ENCODE measurements around the gene CALN1. TPM values are rescaled to one million over a fixed set of nuclear protein-coding genes. Genes with fewer than 3 reads are reported as not detected.

The CALN1 gene
- polyA plus RNA-seq, 3 donors = under 0.01 TPM; not detected in 2

DNA sequence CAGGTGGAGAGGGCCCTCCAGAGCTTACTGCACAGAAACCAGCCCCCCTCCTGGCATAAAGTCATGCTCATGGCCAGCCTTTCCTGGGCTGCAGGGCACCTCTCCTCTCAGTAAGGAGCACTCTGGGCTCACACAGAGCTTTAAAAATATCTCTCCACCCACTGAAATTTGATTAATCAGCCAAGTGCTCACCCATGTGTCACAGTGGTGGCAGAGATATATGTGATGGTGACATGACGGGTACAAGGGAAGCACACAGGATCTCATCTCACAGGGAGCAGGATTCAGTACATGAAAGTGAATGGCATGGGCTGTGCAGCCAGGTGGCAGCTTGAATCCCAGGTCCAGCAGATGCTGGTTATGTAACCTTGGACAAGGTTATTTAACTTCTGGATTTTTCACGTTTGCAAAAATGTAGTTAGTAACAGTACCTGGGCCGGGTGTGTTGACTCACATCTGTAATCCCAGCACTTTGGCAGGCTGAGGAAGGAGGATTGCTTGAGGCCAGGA lies 144.8 kb downstream of the CALN1 start:
- peaks cover 0 to 4% (median 0%) of the 10 kb centered on the region in 3 donors for H3K27me3 Mint-ChIP-seq (ENCODE audit: low read depth in 3 of 3)
- H3K9me3 Mint-ChIP-seq = peaks cover 0 to 9% (median 6%) of the 10 kb centered on the region in 7 donors
- H3K36me3 Mint-ChIP-seq = no peaks in the 10 kb centered on the region
- Histone ChIP-seq H3K36me3 (replicated peaks in 1 of 2; ENCODE audit: control insufficient read depth in 1 of 2, insufficient read depth in 2 of 2, low read length in 2 of 2) (no peaks in the 10 kb centered on the region), H4K20me1 (ENCODE audit: insufficient read depth, low read length) (no peaks in the 10 kb centered on the region), H3K79me2 (ENCODE audit: insufficient read depth, low read length) (no peaks in the 10 kb centered on the region), H3K9me3 (replicated peaks in 1 of 2; ENCODE audit: control insufficient read depth in 1 of 2, insufficient read depth in 1 of 2, low read length in 2 of 2) (no peaks in the 10 kb centered on the region), H3K27ac (ENCODE audit: low read depth in 1 of 2, low read length in 2 of 2) (no peak overlapping the region), H3K4me3 (replicated peaks in 1 of 3; ENCODE audit: low read depth in 2 of 3, low read length in 3 of 3) (no peak overlapping the region), H2AFZ (ENCODE audit: insufficient read depth, low read depth, low read length, poor library complexity, severe bottlenecking) (no peak overlapping the region), H3K27me3 (ENCODE audit: control insufficient read depth in 2 of 2, insufficient read depth in 2 of 2, low read length in 2 of 2) (no peaks in the 10 kb centered on the region), H3K9ac (ENCODE audit: insufficient read depth, low read length, poor library complexity, severe bottlenecking) (no peak overlapping the region), H3K4me2 (replicated peaks; ENCODE audit: extremely low read depth, low read length, poor library complexity, severe bottlenecking) (no peak overlapping the region), H3K4me1 (ENCODE audit: control insufficient read depth in 1 of 2, insufficient read depth in 2 of 2, low read length in 2 of 2) (no peaks in the 10 kb centered on the region)
- no peak for DNase-seq
- H3K4me1 Mint-ChIP-seq = no peaks in the 10 kb centered on the region
- TF ChIP-seq, protein P1, sequence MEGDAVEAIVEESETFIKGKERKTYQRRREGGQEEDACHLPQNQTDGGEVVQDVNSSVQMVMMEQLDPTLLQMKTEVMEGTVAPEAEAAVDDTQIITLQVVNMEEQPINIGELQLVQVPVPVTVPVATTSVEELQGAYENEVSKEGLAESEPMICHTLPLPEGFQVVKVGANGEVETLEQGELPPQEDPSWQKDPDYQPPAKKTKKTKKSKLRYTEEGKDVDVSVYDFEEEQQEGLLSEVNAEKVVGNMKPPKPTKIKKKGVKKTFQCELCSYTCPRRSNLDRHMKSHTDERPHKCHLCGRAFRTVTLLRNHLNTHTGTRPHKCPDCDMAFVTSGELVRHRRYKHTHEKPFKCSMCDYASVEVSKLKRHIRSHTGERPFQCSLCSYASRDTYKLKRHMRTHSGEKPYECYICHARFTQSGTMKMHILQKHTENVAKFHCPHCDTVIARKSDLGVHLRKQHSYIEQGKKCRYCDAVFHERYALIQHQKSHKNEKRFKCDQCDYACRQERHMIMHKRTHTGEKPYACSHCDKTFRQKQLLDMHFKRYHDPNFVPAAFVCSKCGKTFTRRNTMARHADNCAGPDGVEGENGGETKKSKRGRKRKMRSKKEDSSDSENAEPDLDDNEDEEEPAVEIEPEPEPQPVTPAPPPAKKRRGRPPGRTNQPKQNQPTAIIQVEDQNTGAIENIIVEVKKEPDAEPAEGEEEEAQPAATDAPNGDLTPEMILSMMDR (IDR thresholded peaks at IDR 0.05) = no peak
- WGBS (ENCODE audit: insufficient coverage) = 75% methylated on average over 3 of the region's 3 CpGs
- intact Hi-C loops (cut with micrococcal nuclease) = no loop called here
- no peak overlapping the region for H3K4me3 Mint-ChIP-seq
- no peak overlapping the region for H3K27ac Mint-ChIP-seq

DNA sequence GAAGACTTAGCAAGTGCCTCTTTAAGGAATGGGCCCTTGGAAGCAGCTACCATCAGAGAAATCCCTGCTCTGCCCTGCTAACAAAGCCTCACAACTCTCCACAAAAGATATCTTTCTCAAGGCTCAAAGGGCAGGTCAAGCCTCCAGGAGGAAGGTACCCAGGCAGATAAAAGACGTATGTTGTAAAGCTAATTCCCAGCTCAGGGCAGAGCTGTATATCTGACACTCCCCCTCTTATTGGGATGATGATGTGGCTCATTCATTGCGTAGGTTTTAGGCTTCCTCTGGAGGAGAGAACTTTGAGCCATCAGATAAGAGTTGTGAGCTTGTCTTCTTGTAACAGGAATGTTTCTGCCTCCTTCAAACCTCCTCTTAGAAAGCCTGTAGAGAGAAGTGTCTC lies 145.4 kb downstream of the CALN1 start:
- Mint-ChIP-seq H3K9me3 (peaks cover 0 to 8% (median 3%) of the 10 kb centered on the region in 7 donors), H3K4me1 (no peaks in the 10 kb centered on the region), H3K36me3 (no peaks in the 10 kb centered on the region), H3K4me3 (no peak overlapping the region), H3K27me3 (ENCODE audit: low read depth in 3 of 3) (peaks cover 0 to 4% (median 0%) of the 10 kb centered on the region in 3 donors), H3K27ac (no peak overlapping the region)
- Histone ChIP-seq H3K79me2 (ENCODE audit: insufficient read depth, low read length) (no peaks in the 10 kb centered on the region), H3K4me3 (replicated peaks in 1 of 3; ENCODE audit: low read depth in 2 of 3, low read length in 3 of 3) (no peak overlapping the region), H3K4me2 (replicated peaks; ENCODE audit: extremely low read depth, low read length, poor library complexity, severe bottlenecking) (no peak overlapping the region), H3K36me3 (replicated peaks in 1 of 2; ENCODE audit: control insufficient read depth in 1 of 2, insufficient read depth in 2 of 2, low read length in 2 of 2) (no peaks in the 10 kb centered on the region), H3K4me1 (ENCODE audit: control insufficient read depth in 1 of 2, insufficient read depth in 2 of 2, low read length in 2 of 2) (no peaks in the 10 kb centered on the region), H2AFZ (ENCODE audit: insufficient read depth, low read depth, low read length, poor library complexity, severe bottlenecking) (no peak overlapping the region), H3K27me3 (ENCODE audit: control insufficient read depth in 2 of 2, insufficient read depth in 2 of 2, low read length in 2 of 2) (no peaks in the 10 kb centered on the region), H3K9ac (ENCODE audit: insufficient read depth, low read length, poor library complexity, severe bottlenecking) (no peak overlapping the region), H3K27ac (ENCODE audit: low read depth in 1 of 2, low read length in 2 of 2) (no peak overlapping the region), H3K9me3 (replicated peaks in 1 of 2; ENCODE audit: control insufficient read depth in 1 of 2, insufficient read depth in 1 of 2, low read length in 2 of 2) (no peaks in the 10 kb centered on the region), H4K20me1 (ENCODE audit: insufficient read depth, low read length) (no peaks in the 10 kb centered on the region)
- TF ChIP-seq, protein P1 (IDR thresholded peaks at IDR 0.05) = no peak
- DNase-seq = no peak
- WGBS (ENCODE audit: insufficient coverage) = no CpG with 5 or more reads among the region's 2 CpGs
- intact Hi-C loops (cut with micrococcal nuclease) = no loop called here

Data from CD14-positive monocyte (primary cell).